GM10266 (cell line): ENCODE data around the gene VPS52.

Source experiments
- DNase-seq: peaks from one replicate; pipeline ENCODE4 v3.0.0; 2012; ENCODE audit errors: extremely low spot score
- CTCF ChIP-seq: IDR thresholded peaks from 2 replicates; pipeline ENCODE4 v1.5.1; 2012; ENCODE audit warnings: mild to moderate bottlenecking, low read depth; ENCODE audit not compliant: control insufficient read depth, insufficient read depth; ENCODE audit errors: missing control alignments

VPS52 gene

GRCh38 chr6:33249732-33250630, 21.7 kb downstream of the VPS52 start:
- no peak for TF ChIP-seq CTCF
- DNase-seq = no peak

GRCh38 chr6:33248932-33249731, 22.5 kb downstream of the VPS52 start:
- no peak for TF ChIP-seq CTCF
- DNase-seq = peak; percentile 84

DNA sequence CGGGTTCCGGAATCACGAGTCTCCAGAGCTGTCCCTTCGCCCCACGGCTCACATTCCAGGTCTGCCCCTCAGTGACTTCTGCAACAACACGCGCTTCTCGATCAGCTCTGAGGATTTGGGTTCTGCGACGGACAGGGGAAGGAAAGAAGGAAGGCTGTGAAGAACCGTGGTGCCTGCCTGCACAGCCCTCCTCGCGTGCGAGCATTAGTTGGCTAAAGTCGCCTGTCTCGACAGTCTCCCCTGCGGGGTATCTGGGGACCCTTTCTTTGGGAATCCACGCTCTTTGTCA, 23.1 kb downstream of the VPS52 start:
- no peak for TF ChIP-seq CTCF
- DNase-seq = no peak

DNA sequence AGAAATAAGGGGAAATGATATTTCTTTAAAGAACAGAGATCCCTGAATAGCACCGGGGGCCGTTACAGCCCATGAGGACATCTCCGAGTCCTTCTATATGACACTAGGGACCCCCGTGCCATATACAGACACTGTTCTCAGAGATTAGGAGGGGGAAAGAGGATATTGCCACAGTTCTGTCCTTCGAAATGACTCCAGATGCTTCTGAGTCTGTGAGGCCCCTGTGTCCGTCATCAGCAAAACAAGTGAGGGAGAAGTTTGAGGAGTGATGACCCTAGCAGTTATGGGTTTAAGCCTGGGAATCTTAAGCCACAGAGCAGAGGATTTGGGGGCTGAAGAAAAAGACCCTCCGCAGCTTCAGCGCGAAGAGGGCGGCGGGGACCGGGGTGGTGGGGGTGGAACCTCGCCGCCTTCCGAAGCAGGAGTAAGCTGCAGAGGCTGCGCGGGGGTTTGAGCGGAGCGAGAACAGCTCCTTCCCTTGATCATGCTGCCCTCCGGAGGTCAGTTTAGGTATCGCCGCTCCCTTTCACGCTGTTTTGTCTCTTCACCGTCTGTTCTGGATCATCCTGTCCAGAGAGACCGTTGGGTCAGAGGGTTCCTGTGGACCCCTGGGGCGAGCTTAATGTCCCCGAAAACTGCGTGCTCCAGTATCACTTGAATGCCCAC, 23.6 kb downstream of the VPS52 start:
- TF ChIP-seq CTCF = peak; percentile 98
- peak; percentile 64 for DNase-seq

- no peak for TF ChIP-seq CTCF
These were observed 28.2 kb downstream of the VPS52 start for GRCh38 chr6:33243476-33243875.

DNA sequence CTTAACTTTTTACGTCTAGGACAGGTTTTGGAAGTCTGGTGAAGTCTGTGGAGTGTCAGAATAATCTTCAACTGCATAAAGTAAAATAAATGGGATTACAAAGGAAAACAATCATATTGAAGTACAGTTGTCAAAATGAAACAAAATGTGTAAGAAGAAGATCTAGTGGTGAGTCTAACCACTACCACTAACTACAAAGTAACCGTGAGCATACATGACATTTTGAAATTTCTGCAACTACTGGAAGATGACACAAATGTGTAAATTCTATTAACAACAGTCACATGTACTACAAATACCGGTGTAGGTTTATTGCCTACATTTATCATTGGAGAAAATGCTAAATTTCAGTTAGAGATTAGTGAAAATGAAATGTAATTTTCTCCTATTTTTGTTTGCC, 29.7 kb downstream of the VPS52 start:
- no peak for DNase-seq
- TF ChIP-seq CTCF = no peak

More at GRCh38 chr6:33243476-33243875, 28.2 kb downstream of the VPS52 start:
- no peak for DNase-seq
